ENCODE measurements around the gene MIS18A. TPM values are rescaled to one million over a fixed set of nuclear protein-coding genes. Genes with fewer than 3 reads are reported as not detected.

Gene MIS18A
- total and polyA plus RNA-seq, 10 of the 15 experiments (the other 5 are each of a cell fraction or from before 2014, with no cell fraction given), result 6.5 to 48.9 (median 24.8) TPM

GRCh38 chr21:32309906-32310460, 31.1 kb upstream of the MIS18A start:
- Histone ChIP-seq H3K27ac (ENCODE audit: control insufficient read depth, insufficient read depth) (no peak overlapping the region), H2AFZ (ENCODE audit: control insufficient read depth, low read depth, low read length) (no peak overlapping the region), H3K36me3 (ENCODE audit: control insufficient read depth in 2 of 2, insufficient read depth in 2 of 2, low read length in 1 of 2) (peaks cover 9 to 15% of the 10 kb centered on the region in 2 experiments; a peak in 3 of 4 replicates), H3K4me3 (no peak overlapping the region), H3K9me3 (replicated peaks; ENCODE audit: control insufficient read depth, insufficient read depth, low read length) (no peaks in the 10 kb centered on the region), H3K79me2 (ENCODE audit: control insufficient read depth, insufficient read depth, low read length) (no peaks in the 10 kb centered on the region), H3K9ac (ENCODE audit: control insufficient read depth, insufficient read depth, low read length) (no peak overlapping the region), H4K20me1 (ENCODE audit: control insufficient read depth, insufficient read depth) (no peaks in the 10 kb centered on the region), H3K4me2 (ENCODE audit: control insufficient read depth, insufficient read depth) (no peak overlapping the region), H3K27me3 (replicated peaks in 1 of 2; ENCODE audit: control insufficient read depth in 2 of 2, insufficient read depth in 2 of 2, low read length in 1 of 2) (no peaks in the 10 kb centered on the region), H3K4me1 (ENCODE audit: control insufficient read depth, insufficient read depth, low read length) (no peaks in the 10 kb centered on the region)
- ATAC-seq (no peak), FAIRE-seq (no peak), DNase-seq (ENCODE audit: low read depth, low spot score) (no peak)
- SMC1A ChIA-PET (ENCODE audit: uncharacterized antibody, unreplicated experiment), result interaction anchor here (0.9 kb wide), 1 partner anchor 11 kb away, joined by 3 read pairs; no protein-coding TSS in a partner anchor
- RAD21 ChIA-PET (ENCODE audit: unreplicated experiment), result no interaction called here
- BruUV-seq (replicated peaks), result no TSS peak
- in situ Hi-C loops (cut with MboI), result no loop called here
- POLR2A ChIA-PET, result no interaction called here
- intact Hi-C loops (cut with micrococcal nuclease; ENCODE audit: unreplicated experiment), result no loop called here
- CTCF ChIA-PET, result no interaction called here
- WGBS (ENCODE audit: insufficient coverage, insufficient replicate concordance, low lambda C conversion rate, missing lambda C conversion rate), result 86% methylated on average over 6 of the region's 7 CpGs
- TF ChIP-seq MYC (IDR thresholded peaks at IDR 0.05; ENCODE audit: insufficient read depth, insufficient read length, insufficient replicate concordance, low read length, severe bottlenecking) (no peak), NR2F1 (conservative IDR thresholded peaks at IDR 0.05) (no peak), E2F8 (IDR thresholded peaks at IDR 0.05; ENCODE audit: low read depth, partially characterized antibody) (no peak), ZNF24 (IDR thresholded peaks at IDR 0.05) (no peak), BHLHE40 (IDR thresholded peaks at IDR 0.05; ENCODE audit: borderline replicate concordance in 1 of 2, low read depth in 2 of 2, low read length in 1 of 2) (no peak), STAT3 (IDR thresholded peaks at IDR 0.05; ENCODE audit: low read depth, low read length) (no peak), NKRF (conservative IDR thresholded peaks at IDR 0.05) (no peak), CBX3 (IDR thresholded peaks at IDR 0.05; ENCODE audit: borderline replicate concordance, low read depth) (no peak), LARP7 (IDR thresholded peaks at IDR 0.05) (no peak)
- TF ChIP-seq, protein P1, sequence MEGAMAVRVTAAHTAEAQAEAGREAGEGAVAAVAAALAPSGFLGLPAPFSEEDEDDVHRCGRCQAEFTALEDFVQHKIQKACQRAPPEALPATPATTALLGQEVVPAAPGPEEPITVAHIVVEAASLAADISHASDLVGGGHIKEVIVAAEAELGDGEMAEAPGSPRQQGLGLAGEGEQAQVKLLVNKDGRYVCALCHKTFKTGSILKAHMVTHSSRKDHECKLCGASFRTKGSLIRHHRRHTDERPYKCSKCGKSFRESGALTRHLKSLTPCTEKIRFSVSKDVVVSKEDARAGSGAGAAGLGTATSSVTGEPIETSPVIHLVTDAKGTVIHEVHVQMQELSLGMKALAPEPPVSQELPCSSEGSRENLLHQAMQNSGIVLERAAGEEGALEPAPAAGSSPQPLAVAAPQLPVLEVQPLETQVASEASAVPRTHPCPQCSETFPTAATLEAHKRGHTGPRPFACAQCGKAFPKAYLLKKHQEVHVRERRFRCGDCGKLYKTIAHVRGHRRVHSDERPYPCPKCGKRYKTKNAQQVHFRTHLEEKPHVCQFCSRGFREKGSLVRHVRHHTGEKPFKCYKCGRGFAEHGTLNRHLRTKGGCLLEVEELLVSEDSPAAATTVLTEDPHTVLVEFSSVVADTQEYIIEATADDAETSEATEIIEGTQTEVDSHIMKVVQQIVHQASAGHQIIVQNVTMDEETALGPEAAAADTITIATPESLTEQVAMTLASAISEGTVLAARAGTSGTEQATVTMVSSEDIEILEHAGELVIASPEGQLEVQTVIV (IDR thresholded peaks at IDR 0.05; ENCODE audit: borderline replicate concordance, partially characterized antibody), result no peak
- TF ChIP-seq, protein P2, sequence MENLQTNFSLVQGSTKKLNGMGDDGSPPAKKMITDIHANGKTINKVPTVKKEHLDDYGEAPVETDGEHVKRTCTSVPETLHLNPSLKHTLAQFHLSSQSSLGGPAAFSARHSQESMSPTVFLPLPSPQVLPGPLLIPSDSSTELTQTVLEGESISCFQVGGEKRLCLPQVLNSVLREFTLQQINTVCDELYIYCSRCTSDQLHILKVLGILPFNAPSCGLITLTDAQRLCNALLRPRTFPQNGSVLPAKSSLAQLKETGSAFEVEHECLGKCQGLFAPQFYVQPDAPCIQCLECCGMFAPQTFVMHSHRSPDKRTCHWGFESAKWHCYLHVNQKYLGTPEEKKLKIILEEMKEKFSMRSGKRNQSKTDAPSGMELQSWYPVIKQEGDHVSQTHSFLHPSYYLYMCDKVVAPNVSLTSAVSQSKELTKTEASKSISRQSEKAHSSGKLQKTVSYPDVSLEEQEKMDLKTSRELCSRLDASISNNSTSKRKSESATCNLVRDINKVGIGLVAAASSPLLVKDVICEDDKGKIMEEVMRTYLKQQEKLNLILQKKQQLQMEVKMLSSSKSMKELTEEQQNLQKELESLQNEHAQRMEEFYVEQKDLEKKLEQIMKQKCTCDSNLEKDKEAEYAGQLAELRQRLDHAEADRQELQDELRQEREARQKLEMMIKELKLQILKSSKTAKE (IDR thresholded peaks at IDR 0.05; ENCODE audit: low read depth, poor library complexity, severe bottlenecking), result no peak
- TF ChIP-seq, protein P3, sequence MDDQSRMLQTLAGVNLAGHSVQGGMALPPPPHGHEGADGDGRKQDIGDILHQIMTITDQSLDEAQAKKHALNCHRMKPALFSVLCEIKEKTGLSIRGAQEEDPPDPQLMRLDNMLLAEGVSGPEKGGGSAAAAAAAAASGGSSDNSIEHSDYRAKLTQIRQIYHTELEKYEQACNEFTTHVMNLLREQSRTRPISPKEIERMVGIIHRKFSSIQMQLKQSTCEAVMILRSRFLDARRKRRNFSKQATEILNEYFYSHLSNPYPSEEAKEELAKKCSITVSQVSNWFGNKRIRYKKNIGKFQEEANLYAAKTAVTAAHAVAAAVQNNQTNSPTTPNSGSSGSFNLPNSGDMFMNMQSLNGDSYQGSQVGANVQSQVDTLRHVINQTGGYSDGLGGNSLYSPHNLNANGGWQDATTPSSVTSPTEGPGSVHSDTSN (IDR thresholded peaks at IDR 0.05; ENCODE audit: insufficient replicate concordance, low read depth, low read length), result no peak
